Measurements from ENCODE around the gene OTULIN.

OTULIN gene

DNA sequence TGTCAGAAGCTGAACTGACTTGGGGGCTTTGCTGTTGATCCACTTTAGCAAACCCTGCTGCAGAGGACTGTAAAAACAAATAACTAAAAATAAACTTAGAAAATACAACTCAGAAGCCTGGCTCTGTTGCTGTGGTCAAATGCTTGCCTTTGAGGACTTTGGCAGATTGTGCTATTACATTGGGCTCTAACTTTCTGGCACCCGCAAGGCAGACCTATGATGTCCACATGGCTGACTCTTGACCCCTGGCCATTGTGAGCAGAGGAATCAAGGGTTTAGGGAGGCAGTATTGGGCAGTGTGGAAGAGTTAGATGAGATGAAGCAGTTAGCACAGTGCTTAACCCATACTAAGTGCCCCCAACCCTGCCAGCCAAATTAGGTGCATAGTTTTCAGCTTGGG is 34.0 kb downstream of the OTULIN start:
- DNase-seq (ENCODE audit: low spot score), result no peak

DNA sequence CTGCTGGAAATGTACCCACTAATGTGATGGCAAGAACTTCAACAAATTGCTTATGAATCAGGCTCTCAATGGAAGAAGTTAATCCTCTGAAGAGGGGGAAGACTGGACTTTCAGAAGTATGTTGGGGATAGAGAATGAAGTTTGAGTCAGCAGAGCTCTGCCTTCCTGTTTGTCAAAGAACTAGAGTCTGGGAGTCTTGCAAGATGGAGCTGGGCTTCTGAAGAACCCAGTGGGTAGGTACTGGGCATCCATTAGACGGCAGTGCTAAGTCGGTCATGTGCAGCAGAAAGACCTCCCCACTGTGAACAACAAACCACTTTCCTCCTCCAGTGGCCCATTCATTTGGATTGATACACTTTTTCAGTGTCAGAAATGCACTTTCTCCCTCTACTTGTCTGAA is 34.6 kb downstream of the OTULIN start:
- DNase-seq (ENCODE audit: low spot score), result no peak

DNA sequence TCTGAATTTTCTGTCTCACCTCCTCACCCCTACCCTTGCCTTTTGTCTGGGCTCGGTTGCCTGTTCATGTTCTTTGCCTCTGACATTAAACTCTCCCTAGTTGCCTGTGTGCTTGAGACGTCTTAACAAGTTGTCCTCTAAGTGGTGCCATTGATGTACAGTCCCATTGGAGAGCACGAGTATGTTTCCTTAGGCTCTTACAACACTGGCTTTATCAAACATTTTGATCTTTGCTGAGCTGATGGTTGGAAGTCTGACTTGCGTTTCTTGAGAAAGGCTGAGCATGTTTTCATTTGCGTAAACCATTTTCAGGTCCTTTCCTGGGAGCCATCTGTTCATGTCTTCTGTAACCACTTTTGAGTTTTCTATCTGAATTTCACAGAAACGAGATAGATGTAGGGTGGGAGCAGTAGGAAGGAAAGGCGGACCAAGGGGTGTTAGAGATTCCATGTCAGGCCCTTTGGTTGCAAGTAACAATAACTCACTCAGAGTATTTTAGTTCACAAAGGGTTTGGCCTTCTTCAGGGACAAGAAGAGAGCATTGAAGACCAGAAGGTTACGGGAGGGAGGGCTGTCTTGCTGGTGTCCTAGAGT is 35.4 kb downstream of the OTULIN start:
- DNase-seq (ENCODE audit: low spot score), result no peak

- no peak for DNase-seq (ENCODE audit: low spot score)
Observed at GRCh38 chr5:14700478-14701436, 36.2 kb downstream of the OTULIN start.

- DNase-seq (ENCODE audit: low spot score), result no peak
Observed at GRCh38 chr5:14701556-14701955, 37.0 kb downstream of the OTULIN start.

DNA sequence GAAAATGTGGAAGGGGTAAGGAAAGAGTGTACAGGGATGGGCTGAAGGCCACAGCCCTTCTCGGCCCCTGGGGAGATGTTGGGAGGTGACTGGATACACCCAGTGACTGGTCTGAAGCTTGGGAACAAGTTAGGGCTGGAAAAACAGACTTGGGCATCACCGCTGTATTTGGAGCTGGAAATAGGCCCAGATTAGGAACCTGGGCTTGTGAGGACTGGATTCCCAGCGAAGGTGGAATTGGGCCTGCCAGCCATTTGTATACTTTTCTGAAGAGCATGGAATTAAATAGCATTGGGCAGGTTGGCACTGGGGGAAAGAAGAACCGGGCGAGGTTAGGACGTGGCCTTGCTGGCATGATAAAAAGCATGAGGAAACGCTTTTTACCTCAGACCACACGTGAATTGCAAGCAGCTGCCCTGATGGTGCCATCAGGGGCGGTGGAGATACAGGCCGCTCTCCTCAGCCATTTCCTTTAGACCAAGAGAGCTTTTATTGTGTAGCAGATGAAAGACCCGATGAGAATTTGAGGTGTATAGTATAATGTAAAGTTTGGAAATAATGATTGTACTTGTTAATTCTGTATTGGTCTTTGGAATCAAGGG is 37.8 kb downstream of the OTULIN start:
- no peak for DNase-seq (ENCODE audit: low spot score)

DNA sequence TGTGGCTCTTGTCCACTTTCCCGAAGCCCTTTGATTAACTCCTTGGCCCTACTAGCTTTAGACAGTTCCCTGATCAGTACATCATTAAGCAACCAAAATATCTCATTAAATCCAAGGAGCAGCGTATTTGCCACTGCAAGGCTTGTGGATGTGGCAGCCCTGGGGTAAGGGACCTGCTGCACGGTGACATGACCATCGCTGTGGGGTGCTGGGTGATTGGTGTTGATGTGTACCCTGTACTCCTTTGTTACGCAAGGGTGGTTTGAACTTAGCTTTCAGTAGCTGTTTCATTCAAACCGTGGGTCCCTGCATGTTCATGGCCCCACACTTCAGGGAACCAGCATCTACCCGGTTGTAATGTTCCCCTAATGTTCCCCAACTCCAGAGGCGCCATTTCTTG is 41.0 kb downstream of the OTULIN start:
- no peak for DNase-seq (ENCODE audit: low spot score)

DNA sequence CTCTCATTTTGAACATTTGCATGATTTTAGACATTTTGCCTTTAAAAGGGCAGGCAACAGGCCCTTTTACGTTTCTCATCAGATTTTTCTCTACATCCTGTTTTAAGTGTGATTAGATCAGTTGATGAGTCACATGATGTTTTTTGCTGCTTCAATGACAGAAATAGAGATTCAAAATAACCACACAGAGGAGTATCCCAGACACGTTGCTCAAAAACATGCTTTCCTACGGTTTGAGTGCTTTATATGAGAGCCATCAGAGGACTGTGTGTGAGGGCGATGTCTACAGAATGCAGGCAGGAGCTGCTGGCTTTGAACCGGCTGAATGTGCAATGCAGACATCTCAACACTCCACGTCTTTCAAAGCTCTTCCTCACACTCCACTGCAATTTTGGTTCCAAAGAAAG is 42.1 kb downstream of the OTULIN start:
- DNase-seq (ENCODE audit: low spot score), result no peak

DNA sequence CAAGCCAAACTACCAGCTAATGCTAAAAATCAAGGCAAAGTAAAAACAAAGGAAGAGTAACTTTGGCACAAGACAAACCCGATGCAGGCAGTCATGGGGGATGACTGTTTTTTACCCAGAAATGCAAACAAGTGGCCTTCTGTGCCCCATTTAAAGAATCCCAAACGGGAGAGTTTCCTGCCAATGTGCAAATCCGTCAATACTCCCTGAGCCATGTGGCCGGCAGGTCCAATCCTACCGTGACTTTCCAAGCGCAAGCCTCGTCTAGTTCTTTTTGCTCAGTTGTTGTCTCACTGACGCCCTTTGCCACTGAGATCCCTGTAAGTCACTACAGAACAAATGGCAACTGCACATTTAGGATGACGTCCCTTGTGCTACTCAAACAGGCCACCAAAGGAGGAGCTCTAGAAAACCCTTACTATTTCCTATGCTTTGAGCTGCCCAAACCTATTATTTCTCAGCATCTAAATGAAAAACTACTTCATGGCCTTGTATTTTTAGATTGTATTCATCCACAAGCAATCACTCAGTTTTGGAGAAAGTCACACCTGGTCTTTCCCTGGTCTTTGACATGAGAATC is 43.4 kb downstream of the OTULIN start:
- no peak for DNase-seq (ENCODE audit: low spot score)

GRCh38 chr5:14708551-14708950 is 44.0 kb downstream of the OTULIN start:
- no peak for DNase-seq (ENCODE audit: low spot score)

- no peak for DNase-seq (ENCODE audit: low spot score)
Observed at GRCh38 chr5:14710313-14710994, 45.9 kb downstream of the OTULIN start.

DNA sequence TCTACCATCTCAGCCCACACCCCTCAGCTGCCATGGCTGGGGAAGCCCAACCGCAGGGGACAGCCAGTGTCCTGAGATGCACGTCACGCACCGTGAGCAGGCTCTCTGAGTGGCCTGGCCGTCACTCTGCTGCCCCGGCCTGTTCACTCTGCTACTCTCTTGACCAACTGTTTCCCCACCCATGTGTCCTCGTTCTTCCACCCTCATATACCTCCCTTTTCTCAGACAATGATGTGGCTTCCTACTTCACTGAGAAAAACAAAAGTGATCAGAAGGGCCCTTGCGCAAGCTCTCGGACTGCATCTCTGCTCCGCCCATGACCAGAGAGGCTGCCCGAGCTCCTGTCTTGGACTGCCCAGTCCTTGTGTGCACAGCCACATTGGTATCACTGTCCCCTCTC is 47.6 kb downstream of the OTULIN start:
- no peak for DNase-seq (ENCODE audit: low spot score)

DNA sequence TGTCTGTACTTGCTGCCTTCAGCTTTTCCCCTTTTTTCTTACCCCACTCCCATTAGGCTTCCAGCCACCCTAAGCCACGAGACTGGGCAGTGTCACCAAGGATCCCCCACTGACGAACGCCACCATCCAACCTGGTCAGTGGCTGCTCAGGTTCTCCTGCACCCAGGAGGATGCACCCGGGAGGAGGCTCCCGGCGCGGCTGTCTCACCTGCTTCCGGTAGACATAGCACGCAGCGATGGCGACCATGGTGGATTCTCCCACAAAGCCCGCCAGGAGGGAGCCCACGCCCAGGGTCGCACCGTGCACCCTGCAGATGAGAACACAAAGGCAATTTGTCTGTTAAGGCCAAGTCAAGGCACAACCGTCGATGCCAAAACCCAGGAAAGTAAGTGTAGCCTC is 48.1 kb downstream of the OTULIN start:
- DNase-seq (ENCODE audit: low spot score), result no peak

GRCh38 chr5:14713476-14714390 is 49.2 kb downstream of the OTULIN start:
- DNase-seq (ENCODE audit: low spot score), result no peak

- no peak for DNase-seq (ENCODE audit: low spot score)
Observed at GRCh38 chr5:14714706-14715105, 50.2 kb downstream of the OTULIN start.

GRCh38 chr5:14715481-14715880 is 51.0 kb downstream of the OTULIN start:
- no peak for DNase-seq (ENCODE audit: low spot score)

GRCh38 chr5:14716755-14717752 is 52.5 kb downstream of the OTULIN start:
- no peak for DNase-seq (ENCODE audit: low spot score)

- no peak for DNase-seq (ENCODE audit: low spot score)
Observed at GRCh38 chr5:14718778-14719177, 54.3 kb downstream of the OTULIN start.

GRCh38 chr5:14720236-14720923 is 55.9 kb downstream of the OTULIN start:
- DNase-seq (ENCODE audit: low spot score), result peak; percentile 43

Data from RKO (cell line).